GM21786 (cell line): ENCODE measurements around the gene NPAT.
A peak's percentile ranks its signal among the peaks of the same experiment; 100 is the strongest.

Source experiments
- ATAC-seq: cut with Tn5 transposase; IDR thresholded peaks from one replicate; pipeline ENCODE4 v1.9.1; 2021; ENCODE audit not compliant: unreplicated experiment

NPAT gene

GRCh38 chr11:108220721-108221336 is 1.6 kb downstream of the NPAT start:
- ATAC-seq = no peak

GRCh38 chr11:108218912-108219783 is 3.3 kb downstream of the NPAT start:
- no peak for ATAC-seq

GRCh38 chr11:108218455-108218854 is 4.0 kb downstream of the NPAT start:
- ATAC-seq = no peak

GRCh38 chr11:108216988-108217387 is 5.5 kb downstream of the NPAT start:
- ATAC-seq = no peak

GRCh38 chr11:108213784-108214183 is 8.7 kb downstream of the NPAT start:
- no peak for ATAC-seq

GRCh38 chr11:108210441-108210840 is 12.0 kb downstream of the NPAT start:
- ATAC-seq = no peak

- no peak for ATAC-seq
Measured at GRCh38 chr11:108207683-108208060, 14.8 kb downstream of the NPAT start.

- ATAC-seq = no peak
Measured at GRCh38 chr11:108206969-108207682, 15.3 kb downstream of the NPAT start.

GRCh38 chr11:108206171-108206570 is 16.3 kb downstream of the NPAT start:
- ATAC-seq = no peak

GRCh38 chr11:108204929-108205499 is 17.4 kb downstream of the NPAT start:
- ATAC-seq = no peak

- ATAC-seq = no peak
Measured at GRCh38 chr11:108204376-108204775, 18.1 kb downstream of the NPAT start.

- no peak for ATAC-seq
Measured at GRCh38 chr11:108203075-108203474, 19.4 kb downstream of the NPAT start.

GRCh38 chr11:108199446-108200321 is 22.8 kb downstream of the NPAT start:
- peak; percentile 82 for ATAC-seq

GRCh38 chr11:108198833-108199232 is 23.6 kb downstream of the NPAT start:
- ATAC-seq = no peak

GRCh38 chr11:108197351-108197750 is 25.1 kb downstream of the NPAT start:
- ATAC-seq = peak; percentile 43

- ATAC-seq = no peak
Measured at GRCh38 chr11:108196901-108197300, 25.5 kb downstream of the NPAT start.

GRCh38 chr11:108193725-108194124 is 28.7 kb downstream of the NPAT start:
- ATAC-seq = no peak

- no peak for ATAC-seq
Measured at GRCh38 chr11:108177570-108177969, 44.9 kb downstream of the NPAT start.

GRCh38 chr11:108170184-108170583 is 52.3 kb downstream of the NPAT start:
- ATAC-seq = no peak

- no peak for ATAC-seq
Measured at GRCh38 chr11:108167624-108168023, 54.8 kb downstream of the NPAT start.
